Gastroesophageal sphincter (tissue), 3 donors: ENCODE results near the gene GAS1.

Source experiments
- CTCF ChIP-seq, 4 experiments: fragments of 200-600 bp in 2 of 4; fragments of 450-650 bp in 2 of 4; sonication (generic) in 1 of 4; IDR thresholded peaks; one replicate each; pipeline ENCODE4 v1.5.1; 2017 to 2019; ENCODE audit warnings: antibody characterized with exemption in 4 of 4, mild to moderate bottlenecking in 2 of 4, moderate library complexity in 2 of 4
- EP300 ChIP-seq: sonication (generic); formaldehyde crosslinking; IDR thresholded peaks from one replicate; pipeline ENCODE4 v1.6.1; 2017; ENCODE audit warnings: antibody characterized with exemption, mild to moderate bottlenecking
- POLR2A ChIP-seq, 2 donors: fragments of 450-650 bp; IDR thresholded peaks; one replicate each; pipeline ENCODE4 v1.6.1; 2017; ENCODE audit warnings: antibody characterized with exemption in 2 of 2, mild to moderate bottlenecking in 2 of 2, moderate library complexity in 1 of 2
- POLR2AphosphoS5 ChIP-seq: sonication (generic); formaldehyde crosslinking; IDR thresholded peaks from one replicate; pipeline ENCODE4 v1.6.1; 2017; ENCODE audit warnings: antibody characterized with exemption

GRCh38 chr9:86991077-86991476 lies 43.8 kb upstream of the GAS1 start:
- no peak for TF ChIP-seq CTCF (IDR thresholded peaks at IDR 0.05)
- TF ChIP-seq POLR2A (IDR thresholded peaks at IDR 0.05): no peak
- TF ChIP-seq EP300: no peak
- TF ChIP-seq POLR2AphosphoS5: no peak
